GM21529 (cell line): Measurements from ENCODE around the gene SZRD1.

ENCODE experiments used
- ATAC-seq: cut with Tn5 transposase; IDR thresholded peaks from one replicate; pipeline ENCODE4 v1.9.1; 2021; ENCODE audit not compliant: unreplicated experiment

The SZRD1 gene

GRCh38 chr1:16367258-16367967, 371 bp downstream of the SZRD1 start:
- peak; percentile 59 for ATAC-seq

GRCh38 chr1:16367968-16368890, 1.2 kb downstream of the SZRD1 start:
- no peak for ATAC-seq

DNA sequence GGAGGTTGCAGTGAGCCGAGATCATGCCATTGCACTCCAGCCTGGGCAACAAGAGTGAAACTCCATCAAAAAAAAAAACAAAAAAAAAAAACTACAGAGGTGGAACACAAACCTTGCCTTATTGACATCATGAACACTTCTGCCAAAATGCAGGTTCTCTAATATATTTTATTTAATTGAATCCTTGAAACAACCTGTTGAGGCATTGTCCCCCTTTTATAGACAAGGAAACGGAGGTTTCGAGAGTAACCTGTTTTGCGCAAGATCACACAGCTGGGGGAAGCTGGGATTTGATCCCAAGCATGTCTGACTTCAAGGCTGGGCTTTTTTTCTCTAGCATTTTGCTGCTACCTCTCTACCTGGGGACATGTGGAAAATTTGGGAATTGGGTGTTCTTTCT, 2.8 kb downstream of the SZRD1 start:
- no peak for ATAC-seq

GRCh38 chr1:16371725-16372124, 4.7 kb downstream of the SZRD1 start:
- ATAC-seq = no peak

DNA sequence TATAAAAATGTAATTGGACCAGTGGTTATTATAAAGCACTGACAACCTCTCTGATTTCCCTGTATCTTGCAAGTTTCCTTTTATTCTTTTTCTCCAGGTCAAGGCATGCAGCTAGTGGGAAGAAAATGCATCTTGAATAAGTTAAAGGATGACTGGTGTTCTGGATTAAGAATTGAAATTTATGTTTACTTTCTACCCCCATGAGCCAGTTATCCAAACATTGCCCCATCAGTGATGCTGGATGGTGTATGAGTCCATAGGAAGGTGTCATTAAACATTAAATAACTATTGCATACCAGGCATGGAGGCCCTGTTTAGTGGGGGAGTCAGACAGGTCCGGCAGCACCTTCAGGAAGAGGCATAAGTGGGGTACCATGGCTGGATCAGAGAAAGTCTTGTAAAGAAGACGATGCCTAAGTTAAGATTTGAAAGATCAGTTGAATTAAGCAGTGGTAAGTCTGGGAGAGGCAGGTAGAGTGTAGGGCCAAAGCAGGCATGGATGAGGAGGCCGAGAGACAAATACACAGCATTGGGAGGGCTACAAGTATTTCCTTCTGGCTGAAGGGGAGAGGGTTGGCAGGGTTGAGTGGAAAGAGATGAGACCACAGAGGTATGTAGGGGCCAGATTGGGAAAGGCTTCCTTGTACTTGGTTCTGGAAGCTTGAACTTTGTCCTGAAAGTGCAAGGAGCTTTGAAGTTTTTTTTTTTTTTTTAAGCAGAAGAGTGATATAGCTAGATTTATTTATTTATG, 5.7 kb downstream of the SZRD1 start:
- ATAC-seq = no peak

DNA sequence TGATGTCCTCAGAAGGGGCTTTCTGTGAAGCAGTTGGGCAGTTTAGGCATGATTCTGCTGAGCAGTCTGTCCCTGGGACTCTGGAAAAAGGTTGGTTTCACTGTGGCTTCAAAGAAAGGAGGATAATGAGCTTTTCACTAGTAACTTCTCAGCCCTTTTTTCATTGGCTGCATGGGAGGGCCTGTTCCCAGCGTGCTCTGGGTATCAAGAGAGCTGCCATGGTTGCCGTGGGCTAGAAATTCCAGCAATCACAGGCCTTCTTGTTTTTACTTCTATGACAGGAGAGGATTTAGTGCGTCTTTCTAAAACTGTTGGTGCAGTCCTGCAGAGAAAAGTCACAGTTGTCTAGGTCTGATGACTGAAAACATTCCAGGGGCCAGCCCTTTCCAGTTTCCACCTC, 7.2 kb downstream of the SZRD1 start:
- no peak for ATAC-seq

DNA sequence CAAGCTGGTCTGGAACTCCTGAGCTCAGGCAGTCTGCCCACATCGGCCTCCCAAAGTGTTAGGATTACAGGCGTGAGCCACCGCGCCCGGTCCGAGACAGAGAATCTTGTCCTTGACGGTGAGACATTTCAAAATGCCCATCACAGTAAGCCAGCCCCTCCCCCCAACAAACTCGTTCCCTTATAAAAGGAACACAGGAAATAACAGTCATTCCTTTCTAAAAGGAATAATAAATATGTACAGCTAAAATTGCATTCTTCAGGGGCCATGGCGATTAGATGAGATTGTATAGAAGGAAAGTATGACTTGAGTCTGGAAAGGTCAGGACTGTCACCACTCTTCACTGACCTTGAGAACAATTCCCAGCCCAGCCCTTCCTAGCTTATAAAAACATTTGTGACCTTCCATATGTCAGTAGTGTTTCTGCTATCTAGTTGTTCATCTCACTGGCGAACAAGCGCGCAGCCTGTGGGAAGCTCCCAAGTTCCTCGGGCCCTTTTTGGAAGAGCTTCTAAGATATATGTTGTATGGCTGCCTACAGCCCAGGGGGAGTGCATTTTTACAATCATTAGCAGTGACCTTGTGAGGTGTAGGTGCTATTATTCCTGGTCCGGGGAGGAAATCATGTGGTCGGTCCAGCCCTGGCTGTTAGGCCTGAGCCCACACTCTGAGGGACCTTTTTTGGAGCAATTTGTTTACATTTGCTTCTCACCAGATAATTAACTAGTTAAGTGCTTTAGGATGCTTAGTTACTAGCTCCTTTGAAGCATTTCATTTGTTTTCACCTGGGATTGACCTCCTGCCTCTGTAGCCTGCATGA, 8.7 kb downstream of the SZRD1 start:
- no peak for ATAC-seq

- no peak for ATAC-seq
These were observed 9.9 kb downstream of the SZRD1 start for GRCh38 chr1:16376971-16377370.

GRCh38 chr1:16378443-16378842, 11.4 kb downstream of the SZRD1 start:
- ATAC-seq = no peak

- no peak for ATAC-seq
These were observed 13.8 kb downstream of the SZRD1 start for GRCh38 chr1:16380868-16381267.

- no peak for ATAC-seq
These were observed 16.8 kb downstream of the SZRD1 start for GRCh38 chr1:16383888-16384287.

DNA sequence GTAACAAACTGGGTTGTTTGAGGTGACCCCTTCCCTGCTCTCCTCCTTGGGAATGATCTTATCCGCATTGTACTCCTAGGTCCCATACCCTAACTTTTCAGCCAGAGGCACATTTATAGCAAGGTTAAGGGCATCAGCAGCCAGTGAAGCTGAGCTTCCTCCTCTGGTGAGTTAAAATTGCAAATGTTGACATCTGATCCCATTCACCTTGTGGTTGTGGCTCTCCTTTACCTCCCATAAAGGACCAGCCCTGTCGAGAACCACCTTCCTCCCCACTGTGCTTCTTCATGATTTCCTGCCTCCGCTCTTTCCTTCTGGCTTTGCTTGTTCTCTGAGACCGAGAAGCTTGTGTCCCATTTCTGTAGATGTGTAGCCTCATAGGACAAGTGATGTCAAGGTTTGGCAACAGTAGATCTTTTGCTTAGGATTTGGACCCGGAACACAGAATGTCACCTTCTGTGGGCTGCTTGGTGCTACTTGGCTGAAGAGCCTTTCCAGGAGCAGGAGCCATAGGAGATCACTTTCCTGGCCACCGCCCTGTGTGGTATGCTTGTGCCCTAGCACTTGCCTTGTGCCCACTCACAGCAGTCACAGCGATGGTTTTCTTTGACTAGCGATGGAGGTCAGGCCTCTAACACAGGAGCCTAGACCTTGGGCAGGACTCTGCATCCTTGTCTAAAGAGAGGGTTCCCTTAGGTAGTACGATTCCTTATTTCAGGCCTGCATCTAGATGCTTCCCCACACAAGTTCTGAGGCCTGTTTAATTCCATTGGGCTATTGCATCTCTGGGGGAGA, 18.8 kb downstream of the SZRD1 start:
- ATAC-seq = no peak

DNA sequence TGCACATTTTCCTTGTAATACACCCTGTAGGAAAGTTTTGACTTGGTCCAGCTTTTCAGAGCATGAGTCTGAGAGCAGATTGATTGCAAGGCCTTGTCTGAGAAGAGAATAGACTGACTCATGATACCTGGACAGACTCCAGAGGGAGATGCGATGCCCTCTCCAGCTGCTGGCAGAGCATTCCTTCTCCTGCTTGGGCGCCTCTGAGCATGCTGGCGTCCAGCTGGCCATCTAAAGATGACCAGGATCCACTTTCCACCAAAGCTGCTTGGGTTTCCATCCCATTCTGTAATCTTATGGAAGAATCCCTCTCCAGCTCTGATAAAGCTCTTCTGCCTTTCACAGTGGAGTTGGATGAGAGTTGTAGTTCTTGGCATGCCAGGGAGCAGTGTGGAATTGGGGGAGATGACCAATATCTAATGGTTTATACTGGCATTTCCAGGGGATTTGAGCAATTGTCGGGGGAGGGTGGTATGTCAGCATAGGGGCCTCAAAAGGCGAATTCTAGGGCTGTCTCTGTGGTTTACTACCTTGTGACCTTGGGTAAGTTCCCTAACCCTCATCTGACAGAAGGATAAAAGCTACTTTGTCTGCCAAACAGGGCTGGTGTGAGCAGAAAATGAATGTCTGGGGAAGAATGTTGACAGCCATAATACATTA, 19.5 kb downstream of the SZRD1 start:
- peak; percentile 37 for ATAC-seq

GRCh38 chr1:16387201-16388188, 20.5 kb downstream of the SZRD1 start:
- ATAC-seq = peak; percentile 37

DNA sequence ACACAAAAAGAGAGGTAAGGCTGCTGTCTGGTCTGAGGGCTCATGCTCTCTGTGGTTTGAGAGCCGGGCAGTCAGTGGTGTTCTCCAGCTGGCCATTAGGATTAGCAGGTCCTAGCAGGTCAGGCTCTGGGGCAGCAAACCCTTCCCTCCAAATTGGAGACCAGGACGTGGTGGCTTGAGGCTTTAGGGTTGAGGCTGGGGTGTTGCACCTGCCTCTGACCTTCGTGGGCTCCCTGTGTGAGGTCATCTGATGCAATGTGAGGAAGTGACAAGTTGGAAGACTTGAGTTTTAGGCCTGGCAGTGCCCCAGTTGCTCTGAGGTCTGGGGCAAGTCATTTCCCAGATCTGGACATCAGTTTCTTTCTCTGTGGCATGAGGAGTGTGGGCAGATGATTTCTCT, 24.4 kb downstream of the SZRD1 start:
- ATAC-seq = no peak

DNA sequence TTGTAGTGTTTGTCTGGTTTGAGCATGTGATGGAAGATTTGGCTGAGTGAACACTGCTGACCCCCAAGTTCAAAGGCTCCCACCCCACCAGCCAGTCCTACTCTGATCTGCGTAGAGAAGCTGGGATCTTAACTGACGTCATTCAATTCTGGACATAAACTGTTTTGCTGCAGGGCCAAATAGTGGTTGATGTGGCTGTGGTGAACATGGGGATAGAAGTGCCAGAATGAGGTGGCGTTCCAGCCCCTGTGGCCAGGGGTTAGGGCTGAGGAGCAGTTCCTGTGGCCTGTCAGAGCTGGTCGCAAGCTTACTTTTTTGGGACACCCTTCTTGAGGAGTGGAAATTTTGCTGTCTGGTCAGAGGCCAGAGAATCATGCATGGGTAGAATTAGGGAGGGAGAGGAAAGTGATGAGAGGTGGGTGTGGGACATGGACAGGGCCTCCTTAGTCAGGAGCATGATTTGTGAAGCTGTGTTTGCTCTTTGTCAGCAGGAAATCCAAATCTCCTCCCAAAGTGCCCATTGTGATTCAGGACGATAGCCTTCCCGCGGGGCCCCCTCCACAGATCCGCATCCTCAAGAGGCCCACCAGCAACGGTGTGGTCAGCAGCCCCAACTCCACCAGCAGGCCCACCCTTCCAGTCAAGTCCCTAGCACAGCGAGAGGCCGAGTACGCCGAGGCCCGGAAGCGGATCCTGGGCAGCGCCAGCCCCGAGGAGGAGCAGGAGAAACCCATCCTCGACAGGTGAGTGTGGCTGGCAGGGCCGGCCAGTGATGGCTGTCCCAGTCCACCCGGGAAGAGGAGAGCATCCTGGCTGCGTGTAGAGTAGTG, 25.9 kb downstream of the SZRD1 start:
- no peak for ATAC-seq
